Effector memory CD4-positive, alpha-beta T cell (primary cell): ENCODE results near the gene MS4A8.
"Not testable (repeated sequence)": the region's sequence is repeated elsewhere in the genome, so short reads cannot be mapped to it uniquely, and the experiment has no call there.

ENCODE experiments used
- DNase-seq, 3 donors: peaks; one replicate each; pipeline ENCODE4 v3.0.0-alpha.2; 2020
- H3K27ac ChIP-seq: 2 replicates; pipeline ENCODE4 v1.7.0; 2013; ENCODE audit warnings: mild to moderate bottlenecking, low read length, moderate library complexity; ENCODE audit not compliant: insufficient read depth, poor library complexity, severe bottlenecking
- H3K27me3 ChIP-seq: replicated peaks from 2 replicates; pipeline ENCODE4 v1.7.0; 2013; ENCODE audit warnings: mild to moderate bottlenecking, low read length; ENCODE audit not compliant: insufficient read depth, control insufficient read depth, poor library complexity, severe bottlenecking
- H3K36me3 ChIP-seq: 2 replicates; pipeline ENCODE4 v1.7.0; 2013; ENCODE audit warnings: mild to moderate bottlenecking, low read length, moderate library complexity; ENCODE audit not compliant: control insufficient read depth, insufficient read depth
- H3K4me1 ChIP-seq: 2 replicates; pipeline ENCODE4 v1.7.0; 2013; ENCODE audit warnings: low read length, mild to moderate bottlenecking; ENCODE audit not compliant: control insufficient read depth, insufficient read depth, poor library complexity, severe bottlenecking
- H3K4me3 ChIP-seq: 2 replicates; pipeline ENCODE4 v1.7.0; 2013; ENCODE audit warnings: low read length, low read depth, mild to moderate bottlenecking; ENCODE audit not compliant: insufficient read depth, poor library complexity, severe bottlenecking
- H3K9me3 ChIP-seq: 2 replicates; pipeline ENCODE4 v1.7.0; 2013; ENCODE audit warnings: mild to moderate bottlenecking, low read length, moderate library complexity; ENCODE audit not compliant: control insufficient read depth

MS4A8 gene

DNA sequence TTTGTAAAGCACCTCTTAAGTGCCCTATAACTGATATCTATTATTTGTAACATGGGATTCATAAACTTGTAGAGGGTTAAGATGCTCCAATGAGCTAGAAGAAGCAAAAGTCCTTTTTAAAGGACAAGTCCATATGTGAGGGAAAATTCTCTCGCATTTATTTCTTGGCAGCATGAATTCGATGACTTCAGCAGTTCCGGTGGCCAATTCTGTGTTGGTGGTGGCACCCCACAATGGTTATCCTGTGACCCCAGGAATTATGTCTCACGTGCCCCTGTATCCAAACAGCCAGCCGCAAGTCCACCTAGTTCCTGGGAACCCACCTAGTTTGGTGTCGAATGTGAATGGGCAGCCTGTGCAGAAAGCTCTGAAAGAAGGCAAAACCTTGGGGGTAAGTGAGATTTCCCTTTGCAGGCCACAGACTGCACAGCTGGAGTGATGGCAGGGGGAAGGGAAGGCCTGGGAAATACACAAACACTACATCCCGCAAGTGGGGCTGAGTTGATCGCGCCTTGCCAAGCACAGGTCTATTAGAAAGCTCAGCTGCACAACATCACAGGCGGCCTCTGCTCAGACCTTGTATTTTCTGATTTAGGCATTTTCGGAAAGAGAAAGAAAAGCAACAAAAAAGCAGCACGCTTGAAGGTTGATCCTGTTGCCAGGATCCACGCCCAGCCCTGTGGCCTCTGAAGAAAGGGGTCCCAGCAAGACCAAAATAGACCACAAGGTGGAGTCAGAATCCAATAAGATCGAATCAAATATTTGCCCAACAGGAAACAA, 1.5 kb downstream of the MS4A8 start:
- no peaks in the 10 kb centered on the region for H3K27me3 ChIP-seq
- no peak for DNase-seq
- H3K9me3 ChIP-seq: no peaks in the 10 kb centered on the region
- H3K36me3 ChIP-seq: no peaks in the 10 kb centered on the region
- no peaks in the 10 kb centered on the region for H3K4me1 ChIP-seq
- no peak overlapping the region for H3K27ac ChIP-seq
- no peak overlapping the region for H3K4me3 ChIP-seq

DNA sequence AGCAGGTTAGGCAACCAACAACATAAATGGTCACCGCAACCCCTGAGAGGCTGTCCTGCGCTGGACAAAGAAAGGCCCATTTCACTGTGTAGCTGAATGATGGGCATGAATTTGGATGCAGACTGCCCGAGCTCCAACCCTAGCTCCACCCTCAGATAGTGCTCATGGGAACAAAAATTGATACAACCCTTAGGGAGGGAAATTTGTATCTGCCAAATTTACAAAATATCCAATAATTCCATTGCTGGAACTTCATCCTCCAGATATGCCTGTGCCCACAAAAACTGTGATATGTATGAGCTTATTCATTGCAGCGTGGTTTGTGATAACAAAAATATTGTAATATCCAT, 2.0 kb downstream of the MS4A8 start:
- Histone ChIP-seq H3K36me3 (no peaks in the 10 kb centered on the region), H3K4me3 (no peak overlapping the region), H3K4me1 (no peaks in the 10 kb centered on the region), H3K9me3 (no peaks in the 10 kb centered on the region), H3K27ac (no peak overlapping the region), H3K27me3 (no peaks in the 10 kb centered on the region)
- no peak for DNase-seq

DNA sequence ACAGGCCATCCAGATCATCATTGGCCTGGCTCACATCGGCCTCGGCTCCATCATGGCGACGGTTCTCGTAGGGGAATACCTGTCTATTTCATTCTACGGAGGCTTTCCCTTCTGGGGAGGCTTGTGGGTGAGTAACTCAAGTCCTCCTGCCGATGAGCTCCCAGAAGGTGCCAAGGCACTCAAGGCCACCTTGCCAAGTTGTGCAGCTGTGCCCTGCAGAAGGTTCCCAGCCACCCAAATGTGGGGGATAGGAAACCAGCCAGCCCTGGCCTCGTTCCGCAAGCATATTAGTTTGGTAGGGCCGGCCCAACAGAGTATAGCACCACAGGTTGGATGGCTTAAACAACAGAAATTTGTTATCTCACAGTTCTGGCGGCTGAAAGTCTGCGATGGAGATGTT, 4.0 kb downstream of the MS4A8 start:
- Histone ChIP-seq H3K27ac (no peak overlapping the region), H3K27me3 (no peaks in the 10 kb centered on the region), H3K4me1 (no peaks in the 10 kb centered on the region), H3K9me3 (no peaks in the 10 kb centered on the region), H3K36me3 (no peaks in the 10 kb centered on the region), H3K4me3 (no peak overlapping the region)
- no peak for DNase-seq

DNA sequence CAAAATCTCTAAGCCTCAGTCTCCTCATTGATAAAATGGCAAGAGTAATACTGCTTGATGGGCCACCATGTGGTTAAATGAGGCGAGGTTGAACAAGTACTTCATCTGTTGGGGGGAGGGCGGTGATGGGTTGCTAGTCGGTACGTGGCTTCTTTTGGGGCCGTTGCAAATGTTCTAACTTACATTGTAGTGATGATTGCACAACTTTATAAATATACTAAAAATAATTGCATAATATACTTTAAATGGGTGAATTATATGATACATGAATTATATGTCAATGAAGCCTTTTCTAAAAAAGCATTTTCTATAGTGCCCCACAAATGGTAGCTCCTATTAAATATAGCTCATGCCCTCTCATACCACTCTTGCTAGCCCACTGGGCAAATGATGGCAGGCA, 6.5 kb downstream of the MS4A8 start:
- Histone ChIP-seq H3K9me3 (no peaks in the 10 kb centered on the region), H3K36me3 (no peaks in the 10 kb centered on the region), H3K27me3 (no peaks in the 10 kb centered on the region), H3K4me3 (no peak overlapping the region), H3K4me1 (no peaks in the 10 kb centered on the region), H3K27ac (no peak overlapping the region)
- DNase-seq: no peak

DNA sequence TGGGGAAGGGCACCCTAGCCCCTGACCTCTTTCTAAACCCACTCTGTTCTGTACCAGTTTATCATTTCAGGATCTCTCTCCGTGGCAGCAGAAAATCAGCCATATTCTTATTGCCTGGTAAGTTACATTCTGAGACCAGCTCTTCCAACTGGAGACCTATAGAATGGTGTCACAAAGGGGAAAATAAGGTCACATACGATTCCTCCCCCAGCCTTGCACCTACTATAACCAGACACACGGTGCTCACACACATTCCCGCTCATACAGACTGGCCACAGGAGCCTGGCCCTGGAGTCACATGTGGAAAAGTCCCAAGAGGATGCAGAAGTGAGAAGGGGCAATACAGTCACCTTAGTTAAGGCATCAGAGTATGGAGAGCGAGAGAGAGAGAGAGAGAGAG, 7.5 kb downstream of the MS4A8 start:
- no peaks in the 10 kb centered on the region for H3K27me3 ChIP-seq
- no peaks in the 10 kb centered on the region for H3K4me1 ChIP-seq
- H3K36me3 ChIP-seq: no peaks in the 10 kb centered on the region
- no peak overlapping the region for H3K4me3 ChIP-seq
- DNase-seq: no peak
- no peak overlapping the region for H3K27ac ChIP-seq
- H3K9me3 ChIP-seq: no peaks in the 10 kb centered on the region

DNA sequence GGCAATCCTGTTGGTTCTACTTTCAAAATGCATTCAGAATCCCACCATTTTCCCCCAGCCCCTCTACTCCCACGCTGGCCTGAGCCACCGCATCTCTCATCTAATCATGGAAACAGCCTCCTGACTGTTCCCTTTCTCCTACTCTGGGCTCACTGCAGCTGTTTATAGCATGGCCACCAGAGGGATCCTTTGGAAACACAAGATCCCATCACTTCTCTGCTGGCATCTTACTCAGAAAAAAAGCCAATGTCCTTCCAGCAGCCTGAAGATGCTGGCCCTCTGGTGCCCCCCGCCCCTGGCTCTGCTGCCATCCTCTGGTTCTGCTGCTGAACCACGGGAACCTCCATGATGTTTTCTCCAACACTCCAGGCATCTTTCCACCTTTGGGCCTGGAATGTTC, 11.1 kb downstream of the MS4A8 start:
- H3K36me3 ChIP-seq: no peaks in the 10 kb centered on the region
- H3K27me3 ChIP-seq: no peaks in the 10 kb centered on the region
- DNase-seq: no peak
- H3K4me1 ChIP-seq: no peaks in the 10 kb centered on the region
- H3K27ac ChIP-seq: no peak overlapping the region
- no peaks in the 10 kb centered on the region for H3K9me3 ChIP-seq
- H3K4me3 ChIP-seq: no peak overlapping the region

DNA sequence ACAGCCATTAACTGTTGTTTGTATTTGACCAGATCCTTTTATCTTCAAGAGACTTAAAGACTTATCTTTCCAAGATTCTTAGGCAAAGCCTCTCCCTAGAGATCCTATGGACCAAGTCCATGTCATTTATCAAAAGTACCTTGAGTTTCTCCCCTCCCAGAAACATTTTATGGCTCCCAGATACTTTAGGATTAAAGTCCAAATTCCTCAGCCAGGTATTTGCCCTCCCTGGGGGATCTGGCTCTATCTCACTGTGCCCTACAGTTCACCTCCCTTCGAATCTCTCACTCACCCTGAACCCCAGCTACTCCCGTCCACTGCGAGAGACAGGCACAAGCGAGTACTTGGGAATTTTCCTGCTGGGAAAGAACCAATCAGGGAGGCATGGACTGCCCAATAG, 11.9 kb downstream of the MS4A8 start:
- Histone ChIP-seq H3K4me1 (no peaks in the 10 kb centered on the region), H3K36me3 (no peaks in the 10 kb centered on the region), H3K27me3 (no peaks in the 10 kb centered on the region), H3K9me3 (no peaks in the 10 kb centered on the region), H3K4me3 (no peak overlapping the region), H3K27ac (no peak overlapping the region)
- DNase-seq: no peak

DNA sequence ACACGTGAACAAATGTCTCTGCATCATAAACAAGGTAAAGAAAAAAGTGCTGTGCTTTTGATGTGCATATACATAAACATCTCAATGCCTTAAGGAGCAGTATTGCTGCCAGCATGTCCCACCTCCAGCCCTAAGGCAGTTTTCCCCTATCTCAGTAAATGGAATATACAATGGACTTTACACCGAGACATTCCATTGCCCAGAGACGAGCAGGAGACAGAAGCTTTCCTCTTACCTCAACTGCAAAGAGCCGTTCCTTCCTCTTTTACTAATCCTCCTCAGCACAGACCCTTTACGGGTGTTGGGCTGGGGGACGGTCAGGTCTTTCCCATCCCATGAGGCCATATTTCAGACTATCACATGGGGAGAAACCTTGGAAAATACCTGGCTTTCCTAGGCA, 14.0 kb downstream of the MS4A8 start:
- not testable (repeated sequence) for H3K4me3 ChIP-seq, H3K27me3 ChIP-seq, H3K27ac ChIP-seq, H3K4me1 ChIP-seq, H3K36me3 ChIP-seq, H3K9me3 ChIP-seq, DNase-seq

DNA sequence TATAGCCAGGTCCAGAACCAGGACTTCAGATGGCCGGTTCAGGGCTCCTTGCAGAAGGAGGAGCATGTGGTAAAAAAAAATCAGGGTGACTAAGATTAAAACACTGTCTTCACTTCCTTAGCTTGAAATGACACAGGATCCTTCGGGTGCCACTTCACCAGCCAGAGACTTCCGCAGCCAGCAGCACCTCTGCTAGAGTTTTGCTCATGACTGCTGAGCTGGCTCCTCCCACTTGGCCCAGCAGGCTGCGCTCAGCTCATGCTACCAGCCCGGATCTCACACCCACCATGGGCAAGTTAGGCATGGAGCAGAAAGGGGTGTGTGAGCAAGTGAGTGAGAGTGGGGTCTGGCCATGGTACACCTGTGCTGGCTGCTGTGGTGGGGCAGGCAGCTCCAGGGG, 18.5 kb downstream of the MS4A8 start:
- Histone ChIP-seq H3K4me1 (no peaks in the 10 kb centered on the region), H3K36me3 (no peaks in the 10 kb centered on the region), H3K9me3 (no peaks in the 10 kb centered on the region), H3K4me3 (no peak overlapping the region), H3K27me3 (peaks cover 3% of the 10 kb centered on the region), H3K27ac (no peak overlapping the region)
- DNase-seq: no peak

DNA sequence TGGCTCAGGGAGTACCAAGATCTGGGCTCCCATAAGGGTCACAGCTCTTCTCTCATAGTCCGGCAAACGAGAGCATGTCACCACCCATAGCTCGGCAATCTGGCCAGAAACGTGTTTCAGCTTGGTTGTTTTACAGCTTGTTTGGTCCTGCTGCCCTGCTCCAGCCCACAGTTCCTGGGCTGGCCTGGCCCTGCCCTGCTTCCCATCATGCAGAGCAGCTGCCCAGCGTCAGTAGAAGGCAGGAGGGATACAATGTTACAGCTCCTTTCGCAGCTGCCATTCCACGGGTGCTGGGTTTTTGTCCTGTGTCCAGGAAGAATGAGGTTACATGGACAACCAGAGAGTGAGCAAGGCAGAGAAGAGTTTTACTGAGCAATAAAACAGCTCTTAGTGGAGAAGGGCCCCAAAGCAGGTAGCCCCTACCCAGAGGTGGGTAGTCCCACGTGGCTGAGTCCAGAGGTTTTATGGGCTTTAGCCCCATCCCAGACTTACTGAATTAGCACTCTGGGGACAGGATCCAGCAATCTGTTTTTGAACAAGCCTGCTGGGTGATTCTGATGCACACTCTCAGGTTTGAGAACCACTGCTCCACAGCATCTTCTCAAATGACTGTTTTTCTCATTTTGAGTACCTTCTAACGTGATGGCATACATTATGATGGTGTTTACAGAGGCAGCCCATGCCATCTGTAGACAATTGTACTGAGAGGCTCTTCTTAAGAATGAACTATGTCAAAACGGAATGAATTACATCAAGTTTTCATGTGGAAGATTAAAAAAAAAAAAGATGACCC, 19.3 kb downstream of the MS4A8 start:
- Histone ChIP-seq H3K27me3 (peaks cover 3% of the 10 kb centered on the region), H3K9me3 (no peaks in the 10 kb centered on the region), H3K4me3 (no peak overlapping the region), H3K4me1 (no peaks in the 10 kb centered on the region), H3K36me3 (no peaks in the 10 kb centered on the region), H3K27ac (no peak overlapping the region)
- DNase-seq: no peak
